GM19023 (cell line): ENCODE results near the gene UBE2QL1.

Experiments used
- ATAC-seq: cut with Tn5 transposase; IDR thresholded peaks from one replicate; pipeline ENCODE4 v1.9.1; 2021; ENCODE audit warnings: mild to moderate bottlenecking, moderate library complexity; ENCODE audit not compliant: unreplicated experiment

Gene UBE2QL1

GRCh38 chr5:6427694-6428093 lies 21.0 kb upstream of the UBE2QL1 start:
- no peak for ATAC-seq

- ATAC-seq: no peak
Measured at GRCh38 chr5:6430418-6431028, 18.1 kb upstream of the UBE2QL1 start.

GRCh38 chr5:6431214-6432195 lies 17.2 kb upstream of the UBE2QL1 start:
- ATAC-seq: no peak

GRCh38 chr5:6432206-6432605 lies 16.5 kb upstream of the UBE2QL1 start:
- ATAC-seq: no peak

- ATAC-seq: no peak
Measured at GRCh38 chr5:6434731-6435130, 13.9 kb upstream of the UBE2QL1 start.

GRCh38 chr5:6435356-6435755 lies 13.3 kb upstream of the UBE2QL1 start:
- no peak for ATAC-seq

- no peak for ATAC-seq
Measured at GRCh38 chr5:6436715-6437331, 11.8 kb upstream of the UBE2QL1 start.

GRCh38 chr5:6439588-6440550 lies 8.8 kb upstream of the UBE2QL1 start:
- no peak for ATAC-seq

GRCh38 chr5:6442333-6442732 lies 6.3 kb upstream of the UBE2QL1 start:
- ATAC-seq: no peak

- no peak for ATAC-seq
Measured at GRCh38 chr5:6443326-6443725, 5.3 kb upstream of the UBE2QL1 start.

GRCh38 chr5:6446042-6446441 lies 2.6 kb upstream of the UBE2QL1 start:
- ATAC-seq: no peak

GRCh38 chr5:6446626-6447309 lies 1.9 kb upstream of the UBE2QL1 start:
- no peak for ATAC-seq

- ATAC-seq: no peak
Measured at GRCh38 chr5:6447384-6448140, 1.1 kb upstream of the UBE2QL1 start.

- no peak for ATAC-seq
Measured at GRCh38 chr5:6448141-6448491, 543 bp upstream of the UBE2QL1 start.

GRCh38 chr5:6449465-6450158 lies 953 bp downstream of the UBE2QL1 start:
- no peak for ATAC-seq

GRCh38 chr5:6450319-6450833 lies 1.7 kb downstream of the UBE2QL1 start:
- no peak for ATAC-seq

GRCh38 chr5:6452622-6453504 lies 4.2 kb downstream of the UBE2QL1 start:
- no peak for ATAC-seq
